HG03139 (cell line): ENCODE data around the gene MAP3K20.
"Not testable (repeated sequence)": the region's sequence is repeated elsewhere in the genome, so short reads cannot be mapped to it uniquely, and the experiment has no call there.

Source experiments
- ATAC-seq: cut with Tn5 transposase; IDR thresholded peaks from one replicate; pipeline ENCODE4 v1.9.1; 2021; ENCODE audit not compliant: unreplicated experiment

MAP3K20 gene

GRCh38 chr2:173301549-173301948 lies 225.9 kb downstream of the MAP3K20 start:
- not testable (repeated sequence) for ATAC-seq

- ATAC-seq = no peak
Observed at GRCh38 chr2:173305303-173305702, 229.7 kb downstream of the MAP3K20 start.

GRCh38 chr2:173307293-173307692 lies 231.6 kb downstream of the MAP3K20 start:
- ATAC-seq = no peak

- ATAC-seq = not testable (repeated sequence)
Observed at GRCh38 chr2:173309370-173309769, 233.7 kb downstream of the MAP3K20 start.

GRCh38 chr2:173311844-173312606 lies 236.4 kb downstream of the MAP3K20 start:
- ATAC-seq = no peak
